ENCODE data around the gene DENND1A. TPM values are rescaled to one million over a fixed set of nuclear protein-coding genes. Genes with fewer than 3 reads are reported as not detected.

DENND1A gene
- total and polyA plus RNA-seq, 2 experiments from 2014 or later: 13.1 to 28.7 TPM

GRCh38 chr9:123419091-123419490 is 510.8 kb downstream of the DENND1A start:
- H3K9me2 ChIP-seq (ENCODE audit: insufficient read depth): no peaks in the 10 kb centered on the region
- H3K27ac ChIP-seq (ENCODE audit: low read depth): no peak overlapping the region
- no peaks in the 10 kb centered on the region for H3K79me2 ChIP-seq (replicated peaks; ENCODE audit: insufficient read depth)
- H3K4me1 ChIP-seq (ENCODE audit: insufficient read depth): peaks cover 40% of the 10 kb centered on the region
- Mint-ChIP-seq H3K36me3 (ENCODE audit: low read depth) (no peaks in the 10 kb centered on the region), H3K4me1 (peaks cover 52% of the 10 kb centered on the region), H3K27ac (no peak overlapping the region), H3K9me3 (no peaks in the 10 kb centered on the region), H3K27me3 (ENCODE audit: insufficient read depth, low read depth, poor library complexity) (peaks cover 11% of the 10 kb centered on the region), H3K4me3 (no peak overlapping the region)
- no peak overlapping the region for H2AFZ ChIP-seq
- peaks cover 3% of the 10 kb centered on the region; the same call in 1 of the 2 replicates for H3F3A ChIP-seq (replicated peaks; ENCODE audit: low read depth)
- DNase-seq (ENCODE audit: low spot score): no peak
- no peaks in the 10 kb centered on the region for H3K36me3 ChIP-seq (ENCODE audit: insufficient read depth)
- no peaks in the 10 kb centered on the region for H3K27me3 ChIP-seq (ENCODE audit: insufficient read depth)
- TF ChIP-seq CREB1 (CRISPR knock-in tag; IDR thresholded peaks at IDR 0.05; ENCODE audit: low read depth): no peak
- no peaks in the 10 kb centered on the region for H4K20me1 ChIP-seq (replicated peaks; ENCODE audit: insufficient read depth)
- H3K4me3 ChIP-seq: no peak overlapping the region
- H3K4me2 ChIP-seq: no peak overlapping the region
- no peak for ATAC-seq

GRCh38 chr9:123418506-123418905 is 511.4 kb downstream of the DENND1A start:
- no peaks in the 10 kb centered on the region for H4K20me1 ChIP-seq (replicated peaks; ENCODE audit: insufficient read depth)
- H3K4me2 ChIP-seq: no peak overlapping the region
- Mint-ChIP-seq H3K4me3 (no peak overlapping the region), H3K4me1 (peaks cover 52% of the 10 kb centered on the region), H3K36me3 (ENCODE audit: low read depth) (no peaks in the 10 kb centered on the region), H3K27me3 (ENCODE audit: insufficient read depth, low read depth, poor library complexity) (peaks cover 11% of the 10 kb centered on the region), H3K9me3 (no peaks in the 10 kb centered on the region), H3K27ac (no peak overlapping the region)
- H3K27me3 ChIP-seq (ENCODE audit: insufficient read depth): no peaks in the 10 kb centered on the region
- H3F3A ChIP-seq (replicated peaks; ENCODE audit: low read depth): peaks cover 3% of the 10 kb centered on the region; the same call in 1 of the 2 replicates
- H3K9me2 ChIP-seq (ENCODE audit: insufficient read depth): no peaks in the 10 kb centered on the region
- H3K36me3 ChIP-seq (ENCODE audit: insufficient read depth): no peaks in the 10 kb centered on the region
- H2AFZ ChIP-seq: no peak overlapping the region
- no peak overlapping the region for H3K27ac ChIP-seq (ENCODE audit: low read depth)
- H3K4me3 ChIP-seq: no peak overlapping the region
- H3K4me1 ChIP-seq (ENCODE audit: insufficient read depth): peaks cover 37% of the 10 kb centered on the region
- no peaks in the 10 kb centered on the region for H3K79me2 ChIP-seq (replicated peaks; ENCODE audit: insufficient read depth)
- DNase-seq (ENCODE audit: low spot score) (no peak), ATAC-seq (no peak)
- TF ChIP-seq ZNF331 (CRISPR knock-in tag; IDR thresholded peaks at IDR 0.05; ENCODE audit: low read depth) (no peak), NANOG (IDR thresholded peaks at IDR 0.05; ENCODE audit: borderline replicate concordance) (no peak), ETS1 (IDR thresholded peaks at IDR 0.05) (no peak), REST (IDR thresholded peaks at IDR 0.05; ENCODE audit: unreplicated experiment) (no peak), EZH2 (IDR thresholded peaks at IDR 0.05; ENCODE audit: low read depth, unreplicated experiment) (no peak), STAT1 (IDR thresholded peaks at IDR 0.05; ENCODE audit: unreplicated experiment) (no peak), CTCF (conservative IDR thresholded peaks at IDR 0.05; ENCODE audit: low read depth in 2 of 2) (no peak), CREB1 (CRISPR knock-in tag; IDR thresholded peaks at IDR 0.05; ENCODE audit: low read depth) (no peak), POLR2AphosphoS5 (IDR thresholded peaks at IDR 0.05; ENCODE audit: low read depth) (no peak), ZNF114 (CRISPR knock-in tag; IDR thresholded peaks at IDR 0.05) (no peak), EZH2phosphoT487 (IDR thresholded peaks at IDR 0.05; ENCODE audit: unreplicated experiment) (no peak)
